Mesenchymal stem cell (in vitro differentiated cells and primary cell): ENCODE data around the gene GRAMD1B.

Source experiments
- DNase-seq: peaks from one replicate; pipeline ENCODE4 v3.0.0-alpha.2; 2013
- H2AFZ ChIP-seq: one replicate; pipeline ENCODE4 v1.6.1; 2013; ENCODE audit warnings: low read depth, mild to moderate bottlenecking, control low read depth, inconsistent platforms, low read length, moderate library complexity
- H2AK5ac ChIP-seq: 2 replicates; pipeline ENCODE4 v1.6.1; 2013; ENCODE audit warnings: low read length, moderate library complexity, mild to moderate bottlenecking, inconsistent platforms; ENCODE audit not compliant: severe bottlenecking
- H2BK120ac ChIP-seq: one replicate; pipeline ENCODE4 v1.6.1; 2013; ENCODE audit warnings: low read depth, mild to moderate bottlenecking, inconsistent platforms, low read length, moderate library complexity
- H2BK12ac ChIP-seq, 2 experiments: one replicate each; pipeline ENCODE4 v1.6.1; 2013; ENCODE audit warnings: inconsistent platforms in 2 of 2, low read length in 2 of 2, mild to moderate bottlenecking in 2 of 2, moderate library complexity in 2 of 2, control low read depth in 1 of 2
- H2BK15ac ChIP-seq: one replicate; pipeline ENCODE4 v1.6.1; 2013; ENCODE audit warnings: mild to moderate bottlenecking, low read depth, inconsistent platforms; ENCODE audit not compliant: poor library complexity, severe bottlenecking
- H2BK5ac ChIP-seq: 2 replicates; pipeline ENCODE4 v1.6.1; 2013; ENCODE audit warnings: low read depth, mild to moderate bottlenecking, low read length, control low read depth, inconsistent platforms; ENCODE audit not compliant: poor library complexity, severe bottlenecking
- H3K14ac ChIP-seq, 2 experiments: one replicate each; pipeline ENCODE4 v1.6.1; 2013; ENCODE audit warnings: inconsistent platforms in 2 of 2, low read length in 2 of 2, control low read depth in 1 of 2, mild to moderate bottlenecking in 1 of 2, moderate library complexity in 1 of 2
- H3K18ac ChIP-seq, 2 experiments: one replicate each; pipeline ENCODE4 v1.6.1; 2013; ENCODE audit warnings: inconsistent platforms in 2 of 2, low read length in 2 of 2, control low read depth in 1 of 2, low read depth in 1 of 2, mild to moderate bottlenecking in 1 of 2
- H3K23ac ChIP-seq, 2 experiments: one replicate each; pipeline ENCODE4 v1.6.1; 2013; ENCODE audit warnings: inconsistent platforms in 2 of 2, low read length in 2 of 2, mild to moderate bottlenecking in 2 of 2, moderate library complexity in 2 of 2, control low read depth in 1 of 2
- H3K27ac ChIP-seq: 2 replicates; pipeline ENCODE4 v1.5.1; 2013; ENCODE audit warnings: mild to moderate bottlenecking, moderate library complexity, low read length, control low read depth, inconsistent platforms; ENCODE audit not compliant: poor library complexity, severe bottlenecking
- H3K27me3 ChIP-seq, 2 experiments: 2 replicates each; pipeline versions ENCODE4 v1.6.1 to v1.7.0; 2013; ENCODE audit warnings: low read length in 2 of 2, mild to moderate bottlenecking in 2 of 2, moderate library complexity in 2 of 2, control low read depth in 1 of 2, inconsistent platforms in 1 of 2; ENCODE audit not compliant: control insufficient read depth in 1 of 2, insufficient read depth in 1 of 2
- H3K36me3 ChIP-seq, 2 experiments: 2 replicates each; pipeline versions ENCODE4 v1.6.1 to v1.7.0; 2013; ENCODE audit warnings: low read length in 2 of 2, control low read depth in 1 of 2, inconsistent platforms in 1 of 2, low read depth in 1 of 2, mild to moderate bottlenecking in 1 of 2; ENCODE audit not compliant: insufficient read depth in 2 of 2, control insufficient read depth in 1 of 2
- H3K4ac ChIP-seq, 2 experiments: one replicate each; pipeline ENCODE4 v1.6.1; 2013; ENCODE audit warnings: inconsistent platforms in 2 of 2, low read length in 2 of 2, mild to moderate bottlenecking in 2 of 2, moderate library complexity in 2 of 2, control low read depth in 1 of 2, low read depth in 1 of 2
- H3K4me1 ChIP-seq: 2 replicates; pipeline ENCODE4 v1.6.1; 2013; ENCODE audit warnings: low read depth, low read length, control low read depth; ENCODE audit not compliant: control insufficient read depth, insufficient read depth
- H3K4me2 ChIP-seq: 2 replicates; pipeline ENCODE4 v1.6.1; 2013; ENCODE audit warnings: low read length, mild to moderate bottlenecking, inconsistent platforms; ENCODE audit not compliant: poor library complexity, severe bottlenecking
- H3K4me3 ChIP-seq, 2 experiments: 2 replicates each; pipeline versions ENCODE4 v1.5.1 to v1.7.0; 2013; ENCODE audit warnings: low read length in 2 of 2, mild to moderate bottlenecking in 2 of 2, control low read depth in 1 of 2, low read depth in 1 of 2; ENCODE audit not compliant: insufficient read depth in 1 of 2
- H3K79me1 ChIP-seq: replicated peaks from 2 replicates; pipeline ENCODE4 v1.6.1; 2013; ENCODE audit warnings: mild to moderate bottlenecking, control low read depth, low read length, inconsistent platforms; ENCODE audit not compliant: poor library complexity, severe bottlenecking
- H3K9ac ChIP-seq: 2 replicates; pipeline ENCODE4 v1.7.0; 2013; ENCODE audit warnings: mild to moderate bottlenecking, low read length, moderate library complexity
- H3K9me3 ChIP-seq: 2 replicates; pipeline ENCODE4 v1.7.0; 2013; ENCODE audit warnings: mild to moderate bottlenecking, low read length; ENCODE audit not compliant: control insufficient read depth
- H4K8ac ChIP-seq: one replicate; pipeline ENCODE4 v1.6.1; 2013; ENCODE audit warnings: inconsistent platforms, mild to moderate bottlenecking, low read length, moderate library complexity
- H4K91ac ChIP-seq: one replicate; pipeline ENCODE4 v1.6.1; 2013; ENCODE audit warnings: mild to moderate bottlenecking, low read length, inconsistent platforms
- WGBS: methylation state at CpG from one replicate; pipeline ENCODE4 v1.1.7; 2013; ENCODE audit warnings: mixed read lengths; 5-methylcytosine and 5-hydroxymethylcytosine counted together

The GRAMD1B gene

DNA sequence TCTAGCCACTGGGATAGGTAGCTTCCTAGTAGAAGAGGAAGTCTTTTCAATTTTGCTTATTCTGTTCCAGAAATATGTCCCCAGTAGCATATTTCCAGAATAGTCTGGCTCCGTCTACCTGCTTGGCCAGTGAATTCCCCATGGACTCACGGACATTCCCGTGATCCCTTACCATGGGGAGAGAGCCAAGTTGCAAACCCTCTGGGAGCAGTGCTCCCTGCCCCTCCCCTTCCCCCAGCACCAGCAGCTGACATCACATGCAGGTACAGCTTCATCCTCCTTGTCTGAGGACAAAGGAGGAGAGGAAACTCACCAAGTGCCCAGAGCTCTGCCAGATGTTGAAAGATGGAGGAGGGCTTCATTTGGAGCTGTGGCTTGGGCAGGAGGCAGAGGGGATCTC lies 61.2 kb downstream of the GRAMD1B start:
- WGBS: 96% methylated on average over 3 of the region's 3 CpGs
- no peak for DNase-seq
- no peak overlapping the region for H3K14ac ChIP-seq
- no peak overlapping the region for H3K4me2 ChIP-seq
- H3K4me3 ChIP-seq: no peak overlapping the region
- H2BK15ac ChIP-seq: no peak overlapping the region
- H2AFZ ChIP-seq: no peak overlapping the region
- H2BK120ac ChIP-seq: no peak overlapping the region
- H3K9ac ChIP-seq: no peak overlapping the region
- H3K27me3 ChIP-seq: no peaks in the 10 kb centered on the region
- H2BK5ac ChIP-seq: no peak overlapping the region
- H3K4ac ChIP-seq: no peak overlapping the region
- H4K8ac ChIP-seq: no peak overlapping the region
- no peak overlapping the region for H3K23ac ChIP-seq
- no peak overlapping the region for H3K18ac ChIP-seq
- H3K79me1 ChIP-seq: no peaks in the 10 kb centered on the region
- no peak overlapping the region for H3K27ac ChIP-seq
- H3K36me3 ChIP-seq: no peaks in the 10 kb centered on the region
- peaks cover 3% of the 10 kb centered on the region for H3K4me1 ChIP-seq
- H3K9me3 ChIP-seq: no peaks in the 10 kb centered on the region
- no peak overlapping the region for H2BK12ac ChIP-seq
- no peak overlapping the region for H2AK5ac ChIP-seq
- no peak overlapping the region for H4K91ac ChIP-seq

- Histone ChIP-seq H3K9me3 (no peaks in the 10 kb centered on the region), H3K4me3 (no peak overlapping the region), H3K27me3 (no peaks in the 10 kb centered on the region), H4K8ac (no peak overlapping the region), H2BK5ac (no peak overlapping the region), H3K4me2 (no peak overlapping the region), H3K27ac (no peak overlapping the region), H2BK12ac (no peak overlapping the region), H3K4ac (no peak overlapping the region), H2AFZ (no peak overlapping the region), H2BK120ac (no peak overlapping the region), H3K4me1 (peaks cover 2% of the 10 kb centered on the region), H3K36me3 (no peaks in the 10 kb centered on the region), H3K18ac (no peak overlapping the region), H3K14ac (no peak overlapping the region), H2BK15ac (no peak overlapping the region), H2AK5ac (no peak overlapping the region), H4K91ac (no peak overlapping the region), H3K23ac (no peak overlapping the region), H3K9ac (no peak overlapping the region), H3K79me1 (no peaks in the 10 kb centered on the region)
- no peak for DNase-seq
- 74% methylated on average over 5 of the region's 5 CpGs for WGBS
Observed at GRCh38 chr11:123493349-123494063, 63.4 kb downstream of the GRAMD1B start.

- H4K8ac ChIP-seq: no peak overlapping the region
- no peaks in the 10 kb centered on the region for H3K9me3 ChIP-seq
- no peak overlapping the region for H2AK5ac ChIP-seq
- 42% methylated on average over 6 of the region's 6 CpGs for WGBS
- H3K4me2 ChIP-seq: peak overlapping the region; percentile 8
- H3K27ac ChIP-seq: peak overlapping the region; percentile 34
- no peak overlapping the region for H3K4me3 ChIP-seq
- peaks cover 2% of the 10 kb centered on the region for H3K4me1 ChIP-seq
- H3K14ac ChIP-seq: no peak overlapping the region
- no peak overlapping the region for H2BK12ac ChIP-seq
- no peak overlapping the region for H3K9ac ChIP-seq
- no peak overlapping the region for H3K23ac ChIP-seq
- no peak overlapping the region for H2BK15ac ChIP-seq
- H2AFZ ChIP-seq: no peak overlapping the region
- H3K79me1 ChIP-seq: no peaks in the 10 kb centered on the region
- no peaks in the 10 kb centered on the region for H3K27me3 ChIP-seq
- H3K4ac ChIP-seq: no peak overlapping the region
- DNase-seq: no peak
- no peak overlapping the region for H2BK5ac ChIP-seq
- H3K36me3 ChIP-seq: no peaks in the 10 kb centered on the region
- H3K18ac ChIP-seq: no peak overlapping the region
- no peak overlapping the region for H4K91ac ChIP-seq
- no peak overlapping the region for H2BK120ac ChIP-seq
Observed at GRCh38 chr11:123494195-123495050, 64.4 kb downstream of the GRAMD1B start.

DNA sequence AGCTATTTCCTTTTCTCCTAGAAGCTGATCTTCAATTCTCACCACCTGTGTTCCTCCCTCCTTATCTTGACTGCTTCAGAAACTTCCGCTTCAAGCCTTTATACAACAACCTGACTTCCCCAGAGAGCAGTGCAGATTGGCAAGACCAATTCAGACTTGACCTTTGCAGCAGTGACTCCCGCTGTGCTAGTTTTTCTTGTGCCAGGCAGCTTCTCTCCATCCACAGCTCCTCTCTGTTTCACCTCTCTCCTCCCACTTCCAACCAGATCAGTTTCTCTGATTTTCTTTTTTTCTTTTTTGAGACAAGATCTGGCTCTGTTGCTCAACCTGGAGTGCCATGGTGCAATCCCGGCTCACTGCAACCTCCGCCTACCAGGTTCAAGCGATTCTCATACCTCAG lies 74.3 kb downstream of the GRAMD1B start:
- no peak overlapping the region for H2BK120ac ChIP-seq
- H3K27me3 ChIP-seq: no peaks in the 10 kb centered on the region
- H2BK15ac ChIP-seq: no peak overlapping the region
- no peak for DNase-seq
- no peak overlapping the region for H2BK12ac ChIP-seq
- H3K4me2 ChIP-seq: no peak overlapping the region
- H2AFZ ChIP-seq: no peak overlapping the region
- peaks cover 4% of the 10 kb centered on the region for H3K4me1 ChIP-seq
- H2AK5ac ChIP-seq: no peak overlapping the region
- H3K4me3 ChIP-seq: no peak overlapping the region
- H4K91ac ChIP-seq: no peak overlapping the region
- no peak overlapping the region for H2BK5ac ChIP-seq
- no peak overlapping the region for H4K8ac ChIP-seq
- H3K79me1 ChIP-seq: no peaks in the 10 kb centered on the region
- no peaks in the 10 kb centered on the region for H3K36me3 ChIP-seq
- 86% methylated on average over 5 of the region's 5 CpGs for WGBS
- no peak overlapping the region for H3K9ac ChIP-seq
- H3K14ac ChIP-seq: no peak overlapping the region
- no peak overlapping the region for H3K4ac ChIP-seq
- H3K9me3 ChIP-seq: no peaks in the 10 kb centered on the region
- H3K27ac ChIP-seq: no peak overlapping the region
- no peak overlapping the region for H3K18ac ChIP-seq
- no peak overlapping the region for H3K23ac ChIP-seq
